WTC11 (cell line): ENCODE data around the gene CDK8. TPM values are rescaled to one million over a fixed set of nuclear protein-coding genes. Genes with fewer than 3 reads are reported as not detected.
A peak's percentile ranks its signal among the peaks of the same experiment; 100 is the strongest.

Experiments used
- ATAC-seq: fragments of 200-7000 bp; cut with Tn5 transposase; 2 replicates; pipeline ENCODE4 v1.10.0; 2021; ENCODE audit warnings: mild to moderate bottlenecking, moderate library complexity
- CTCF ChIA-PET: fragments of 300-600 bp; sonication (Branson Sonifier 250); formaldehyde crosslinking; loops from one replicate; lab custom pipeline; 2021; ENCODE audit warnings: antibody characterized with exemption; lab: Charles Lee
- POLR2A ChIA-PET: fragments of 350-600 bp; sonication (Branson Sonifier 250); formaldehyde crosslinking; loops from one replicate; lab custom pipeline; 2021; ENCODE audit warnings: antibody characterized with exemption; lab: Charles Lee
- DNase-seq: peaks from one replicate; pipeline ENCODE4 v3.0.0; 2021; ENCODE audit warnings: low spot score
- H3K27ac Mint-ChIP-seq: 2 replicates; pipeline ENCODE4 v1.8.0; 2021; ENCODE audit warnings: mixed read lengths
- H3K27me3 Mint-ChIP-seq: 2 replicates; pipeline ENCODE4 v1.8.0; 2021; ENCODE audit warnings: low read depth, mild to moderate bottlenecking, moderate library complexity, mixed read lengths
- H3K36me3 Mint-ChIP-seq: 2 replicates; pipeline ENCODE4 v1.8.0; 2021; ENCODE audit warnings: mixed read lengths
- H3K4me1 Mint-ChIP-seq: 2 replicates; pipeline ENCODE4 v1.8.0; 2022; ENCODE audit warnings: mixed read lengths
- H3K4me3 Mint-ChIP-seq: 2 replicates; pipeline ENCODE4 v1.8.0; 2021; ENCODE audit warnings: mild to moderate bottlenecking, moderate library complexity, mixed read lengths
- H3K9me3 Mint-ChIP-seq: 2 replicates; pipeline ENCODE4 v1.8.0; 2021; ENCODE audit warnings: mixed read lengths
- ELF4 ChIP-seq: sonication (generic); formaldehyde crosslinking; IDR thresholded peaks from 2 replicates; pipeline ENCODE4 v1.8.1; 2022; ENCODE audit warnings: low read depth, mild to moderate bottlenecking, moderate library complexity, missing genetic modification reagents
- ESRRA ChIP-seq: sonication (generic); formaldehyde crosslinking; IDR thresholded peaks from 2 replicates; pipeline ENCODE4 v1.8.1; 2022; ENCODE audit warnings: mild to moderate bottlenecking, missing genetic modification reagents, borderline replicate concordance
- FOXP4 ChIP-seq: sonication (generic); formaldehyde crosslinking; IDR thresholded peaks from 2 replicates; pipeline ENCODE4 v1.8.0; 2022; ENCODE audit warnings: mild to moderate bottlenecking, missing genetic modification reagents
- GABPB1 ChIP-seq: sonication (generic); formaldehyde crosslinking; IDR thresholded peaks from 2 replicates; pipeline ENCODE4 v1.8.1; 2023; ENCODE audit warnings: mild to moderate bottlenecking, missing genetic modification reagents
- HMGA2 ChIP-seq: fragments of 250-450 bp; sonication (Bioruptor Pico); IDR thresholded peaks from 2 replicates; pipeline ENCODE4 v1.4.0; 2021; ENCODE audit warnings: mild to moderate bottlenecking, moderate library complexity
- KAT7 ChIP-seq: sonication (generic); formaldehyde crosslinking; IDR thresholded peaks from 2 replicates; pipeline ENCODE4 v1.8.1; 2023; ENCODE audit warnings: missing genetic modification reagents, mild to moderate bottlenecking, borderline replicate concordance
- NR1H2 ChIP-seq: sonication (generic); formaldehyde crosslinking; IDR thresholded peaks from 2 replicates; pipeline ENCODE4 v1.9.0; 2021; ENCODE audit warnings: mild to moderate bottlenecking, moderate library complexity, missing genetic modification reagents
- TEAD4 ChIP-seq: sonication (generic); formaldehyde crosslinking; IDR thresholded peaks from 2 replicates; pipeline ENCODE4 v1.8.0; 2022; ENCODE audit warnings: mild to moderate bottlenecking, missing genetic modification reagents
- TP53 ChIP-seq: sonication (generic); formaldehyde crosslinking; IDR thresholded peaks from 2 replicates; pipeline ENCODE4 v1.8.1; 2023; ENCODE audit warnings: mild to moderate bottlenecking, missing genetic modification reagents
- ZNF138 ChIP-seq: sonication (generic); formaldehyde crosslinking; conservative IDR thresholded peaks from 2 replicates; pipeline ENCODE4 v1.8.1; 2022; ENCODE audit warnings: mild to moderate bottlenecking, moderate library complexity, missing genetic modification reagents
- ZNF219 ChIP-seq: sonication (generic); formaldehyde crosslinking; IDR thresholded peaks from 2 replicates; pipeline ENCODE4 v1.8.0; 2023; ENCODE audit warnings: missing genetic modification reagents, mild to moderate bottlenecking, borderline replicate concordance
- ZNF263 ChIP-seq: sonication (generic); formaldehyde crosslinking; IDR thresholded peaks from 2 replicates; pipeline ENCODE4 v1.8.1; 2022; ENCODE audit warnings: low read depth, mild to moderate bottlenecking, moderate library complexity, missing genetic modification reagents
- ZNF416 ChIP-seq: fragments of 250-450 bp; sonication (Bioruptor Pico); IDR thresholded peaks from 2 replicates; pipeline ENCODE4 v1.9.0; 2021; ENCODE audit warnings: mild to moderate bottlenecking, inconsistent platforms
- ZSCAN18 ChIP-seq: fragments of 250-450 bp; sonication (Bioruptor Pico); IDR thresholded peaks from 2 replicates; pipeline ENCODE4 v2.1.2; 2022; ENCODE audit warnings: mild to moderate bottlenecking, moderate library complexity
- total RNA-seq: library from RNA; stranded (reverse); gene quantifications from 3 replicates; pipeline ENCODE4 v1.2.3, GENCODE V29; 2021
- TF ChIP-seq, protein P1 (sequence below): sonication (generic); formaldehyde crosslinking; IDR thresholded peaks from 2 replicates; pipeline ENCODE4 v1.8.0; 2023; ENCODE audit warnings: missing genetic modification reagents, mild to moderate bottlenecking, borderline replicate concordance
- TF ChIP-seq, protein P2 (sequence below): fragments of 250-450 bp; sonication (Bioruptor Pico); IDR thresholded peaks from 2 replicates; pipeline ENCODE4 v1.9.0; 2021; ENCODE audit warnings: mild to moderate bottlenecking
- TF ChIP-seq, protein P3 (sequence below): sonication (generic); formaldehyde crosslinking; IDR thresholded peaks from 2 replicates; pipeline ENCODE4 v1.8.1; 2023; ENCODE audit warnings: mild to moderate bottlenecking, missing genetic modification reagents, borderline replicate concordance
- TF ChIP-seq, protein P4 (sequence below): sonication (generic); formaldehyde crosslinking; IDR thresholded peaks from 2 replicates; pipeline ENCODE4 v1.8.1; 2023; ENCODE audit warnings: mild to moderate bottlenecking, missing genetic modification reagents

CDK8 gene
- total RNA-seq, 1 experiment from 2014 or later = 21.4 TPM

GRCh38 chr13:26323764-26324163 is 69.8 kb downstream of the CDK8 start (continued):
- TF ChIP-seq, protein P1, sequence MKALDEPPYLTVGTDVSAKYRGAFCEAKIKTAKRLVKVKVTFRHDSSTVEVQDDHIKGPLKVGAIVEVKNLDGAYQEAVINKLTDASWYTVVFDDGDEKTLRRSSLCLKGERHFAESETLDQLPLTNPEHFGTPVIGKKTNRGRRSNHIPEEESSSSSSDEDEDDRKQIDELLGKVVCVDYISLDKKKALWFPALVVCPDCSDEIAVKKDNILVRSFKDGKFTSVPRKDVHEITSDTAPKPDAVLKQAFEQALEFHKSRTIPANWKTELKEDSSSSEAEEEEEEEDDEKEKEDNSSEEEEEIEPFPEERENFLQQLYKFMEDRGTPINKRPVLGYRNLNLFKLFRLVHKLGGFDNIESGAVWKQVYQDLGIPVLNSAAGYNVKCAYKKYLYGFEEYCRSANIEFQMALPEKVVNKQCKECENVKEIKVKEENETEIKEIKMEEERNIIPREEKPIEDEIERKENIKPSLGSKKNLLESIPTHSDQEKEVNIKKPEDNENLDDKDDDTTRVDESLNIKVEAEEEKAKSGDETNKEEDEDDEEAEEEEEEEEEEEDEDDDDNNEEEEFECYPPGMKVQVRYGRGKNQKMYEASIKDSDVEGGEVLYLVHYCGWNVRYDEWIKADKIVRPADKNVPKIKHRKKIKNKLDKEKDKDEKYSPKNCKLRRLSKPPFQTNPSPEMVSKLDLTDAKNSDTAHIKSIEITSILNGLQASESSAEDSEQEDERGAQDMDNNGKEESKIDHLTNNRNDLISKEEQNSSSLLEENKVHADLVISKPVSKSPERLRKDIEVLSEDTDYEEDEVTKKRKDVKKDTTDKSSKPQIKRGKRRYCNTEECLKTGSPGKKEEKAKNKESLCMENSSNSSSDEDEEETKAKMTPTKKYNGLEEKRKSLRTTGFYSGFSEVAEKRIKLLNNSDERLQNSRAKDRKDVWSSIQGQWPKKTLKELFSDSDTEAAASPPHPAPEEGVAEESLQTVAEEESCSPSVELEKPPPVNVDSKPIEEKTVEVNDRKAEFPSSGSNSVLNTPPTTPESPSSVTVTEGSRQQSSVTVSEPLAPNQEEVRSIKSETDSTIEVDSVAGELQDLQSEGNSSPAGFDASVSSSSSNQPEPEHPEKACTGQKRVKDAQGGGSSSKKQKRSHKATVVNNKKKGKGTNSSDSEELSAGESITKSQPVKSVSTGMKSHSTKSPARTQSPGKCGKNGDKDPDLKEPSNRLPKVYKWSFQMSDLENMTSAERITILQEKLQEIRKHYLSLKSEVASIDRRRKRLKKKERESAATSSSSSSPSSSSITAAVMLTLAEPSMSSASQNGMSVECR (CRISPR knock-in tag) = no peak
- no peak for TF ChIP-seq ELF4 (CRISPR knock-in tag)
- TF ChIP-seq TEAD4 (CRISPR knock-in tag) = no peak
- TF ChIP-seq HMGA2 = no peak
- no peak for TF ChIP-seq KAT7 (CRISPR knock-in tag)
- no peak for TF ChIP-seq ZSCAN18 (CRISPR knock-in tag)

DNA sequence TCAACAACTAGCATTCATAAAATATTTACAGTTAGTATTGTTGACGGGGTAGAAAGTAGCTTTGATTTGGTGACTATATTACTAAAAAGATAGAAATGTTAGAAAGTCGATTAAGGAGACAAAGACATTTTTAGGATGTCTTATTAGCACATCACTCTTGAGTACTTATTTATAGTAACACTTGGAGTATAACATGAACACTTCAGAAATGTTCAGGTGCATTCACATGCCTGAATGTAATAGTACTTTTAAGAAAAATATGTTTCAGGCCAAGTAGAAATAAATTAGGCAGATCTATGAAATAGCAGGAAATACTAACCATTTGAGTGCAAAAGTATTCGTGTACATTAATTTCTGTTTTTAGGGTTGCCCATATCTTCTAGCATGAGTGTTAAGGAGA is 70.4 kb downstream of the CDK8 start:
- DNase-seq = no peak
- POLR2A ChIA-PET = interaction anchor here (0.6 kb wide), 1 partner anchor 151 kb away, joined by 4 read pairs; no protein-coding TSS in a partner anchor
- Mint-ChIP-seq H3K4me3 (no peak overlapping the region), H3K27ac (0 out of 2 replicates have a peak overlapping the region, but pooled peaks have one; percentile 2), H3K36me3 (no peaks in the 10 kb centered on the region; the same call in 1 of the 2 replicates), H3K4me1 (peaks cover 26% of the 10 kb centered on the region), H3K27me3 (no peaks in the 10 kb centered on the region), H3K9me3 (peaks cover 4% of the 10 kb centered on the region; the same call in 1 of the 2 replicates)
- CTCF ChIA-PET = no interaction called here
- TF ChIP-seq TP53 (CRISPR knock-in tag) (no peak), FOXP4 (no peak), ESRRA (CRISPR knock-in tag) (no peak), HMGA2 (no peak), GABPB1 (CRISPR knock-in tag) (no peak), NR1H2 (CRISPR knock-in tag) (no peak)
- TF ChIP-seq, protein P2, sequence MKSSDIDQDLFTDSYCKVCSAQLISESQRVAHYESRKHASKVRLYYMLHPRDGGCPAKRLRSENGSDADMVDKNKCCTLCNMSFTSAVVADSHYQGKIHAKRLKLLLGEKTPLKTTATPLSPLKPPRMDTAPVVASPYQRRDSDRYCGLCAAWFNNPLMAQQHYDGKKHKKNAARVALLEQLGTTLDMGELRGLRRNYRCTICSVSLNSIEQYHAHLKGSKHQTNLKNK (CRISPR knock-in tag) = no peak
- ATAC-seq = no peak

DNA sequence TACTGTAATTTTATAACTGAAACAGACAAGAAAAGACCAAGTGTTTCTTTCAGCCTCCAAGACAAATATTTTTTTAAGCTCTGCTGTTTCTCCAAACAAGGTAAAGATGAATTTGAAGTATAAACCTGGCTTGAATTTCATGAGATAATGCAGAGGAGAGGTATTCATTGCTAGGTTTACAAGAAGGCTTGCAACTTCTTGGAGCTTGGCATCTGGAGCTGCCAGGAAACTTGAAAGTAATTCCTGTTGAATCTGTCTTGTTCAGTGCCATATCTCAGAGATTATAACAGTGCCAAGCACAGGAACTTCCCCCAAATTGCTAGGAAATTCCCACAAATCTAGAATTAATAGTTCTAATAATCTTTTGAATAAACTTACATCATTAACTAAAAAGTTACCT is 70.9 kb downstream of the CDK8 start:
- peaks cover 4% of the 10 kb centered on the region; the same call in 1 of the 2 replicates for H3K9me3 Mint-ChIP-seq
- H3K4me1 Mint-ChIP-seq = peaks cover 26% of the 10 kb centered on the region
- H3K4me3 Mint-ChIP-seq = no peak overlapping the region
- no peaks in the 10 kb centered on the region for H3K27me3 Mint-ChIP-seq
- DNase-seq (no peak), ATAC-seq (no peak)
- ChIA-PET POLR2A (interaction anchor here (0.6 kb wide), 1 partner anchor 150 kb away, joined by 4 read pairs; no protein-coding TSS in a partner anchor), CTCF (no interaction called here)
- no peaks in the 10 kb centered on the region; the same call in 1 of the 2 replicates for H3K36me3 Mint-ChIP-seq
- no peak overlapping the region for H3K27ac Mint-ChIP-seq
- TF ChIP-seq ZNF263 (CRISPR knock-in tag) (no peak), NR1H2 (CRISPR knock-in tag) (no peak), ELF4 (CRISPR knock-in tag) (no peak), ZNF219 (no peak), ZNF416 (CRISPR knock-in tag) (no peak), ZNF138 (CRISPR knock-in tag) (no peak)
- TF ChIP-seq, protein P3, sequence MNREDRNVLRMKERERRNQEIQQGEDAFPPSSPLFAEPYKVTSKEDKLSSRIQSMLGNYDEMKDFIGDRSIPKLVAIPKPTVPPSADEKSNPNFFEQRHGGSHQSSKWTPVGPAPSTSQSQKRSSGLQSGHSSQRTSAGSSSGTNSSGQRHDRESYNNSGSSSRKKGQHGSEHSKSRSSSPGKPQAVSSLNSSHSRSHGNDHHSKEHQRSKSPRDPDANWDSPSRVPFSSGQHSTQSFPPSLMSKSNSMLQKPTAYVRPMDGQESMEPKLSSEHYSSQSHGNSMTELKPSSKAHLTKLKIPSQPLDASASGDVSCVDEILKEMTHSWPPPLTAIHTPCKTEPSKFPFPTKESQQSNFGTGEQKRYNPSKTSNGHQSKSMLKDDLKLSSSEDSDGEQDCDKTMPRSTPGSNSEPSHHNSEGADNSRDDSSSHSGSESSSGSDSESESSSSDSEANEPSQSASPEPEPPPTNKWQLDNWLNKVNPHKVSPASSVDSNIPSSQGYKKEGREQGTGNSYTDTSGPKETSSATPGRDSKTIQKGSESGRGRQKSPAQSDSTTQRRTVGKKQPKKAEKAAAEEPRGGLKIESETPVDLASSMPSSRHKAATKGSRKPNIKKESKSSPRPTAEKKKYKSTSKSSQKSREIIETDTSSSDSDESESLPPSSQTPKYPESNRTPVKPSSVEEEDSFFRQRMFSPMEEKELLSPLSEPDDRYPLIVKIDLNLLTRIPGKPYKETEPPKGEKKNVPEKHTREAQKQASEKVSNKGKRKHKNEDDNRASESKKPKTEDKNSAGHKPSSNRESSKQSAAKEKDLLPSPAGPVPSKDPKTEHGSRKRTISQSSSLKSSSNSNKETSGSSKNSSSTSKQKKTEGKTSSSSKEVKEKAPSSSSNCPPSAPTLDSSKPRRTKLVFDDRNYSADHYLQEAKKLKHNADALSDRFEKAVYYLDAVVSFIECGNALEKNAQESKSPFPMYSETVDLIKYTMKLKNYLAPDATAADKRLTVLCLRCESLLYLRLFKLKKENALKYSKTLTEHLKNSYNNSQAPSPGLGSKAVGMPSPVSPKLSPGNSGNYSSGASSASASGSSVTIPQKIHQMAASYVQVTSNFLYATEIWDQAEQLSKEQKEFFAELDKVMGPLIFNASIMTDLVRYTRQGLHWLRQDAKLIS (CRISPR knock-in tag) = no peak
- TF ChIP-seq, protein P4, sequence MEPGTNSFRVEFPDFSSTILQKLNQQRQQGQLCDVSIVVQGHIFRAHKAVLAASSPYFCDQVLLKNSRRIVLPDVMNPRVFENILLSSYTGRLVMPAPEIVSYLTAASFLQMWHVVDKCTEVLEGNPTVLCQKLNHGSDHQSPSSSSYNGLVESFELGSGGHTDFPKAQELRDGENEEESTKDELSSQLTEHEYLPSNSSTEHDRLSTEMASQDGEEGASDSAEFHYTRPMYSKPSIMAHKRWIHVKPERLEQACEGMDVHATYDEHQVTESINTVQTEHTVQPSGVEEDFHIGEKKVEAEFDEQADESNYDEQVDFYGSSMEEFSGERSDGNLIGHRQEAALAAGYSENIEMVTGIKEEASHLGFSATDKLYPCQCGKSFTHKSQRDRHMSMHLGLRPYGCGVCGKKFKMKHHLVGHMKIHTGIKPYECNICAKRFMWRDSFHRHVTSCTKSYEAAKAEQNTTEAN (CRISPR knock-in tag) = no peak
